ENCODE data around the gene ABRAXAS1.
A peak's percentile ranks its signal among the peaks of the same experiment; 100 is the strongest.
"Not testable (repeated sequence)": the region's sequence is repeated elsewhere in the genome, so short reads cannot be mapped to it uniquely, and the experiment has no call there.

ABRAXAS1 gene
- total RNA-seq = 17.6 to 77.4 (median 24.7) reads per million in 3 experiments

GRCh38 chr4:83484500-83485461 lies at the start of gene ABRAXAS1:
ABRAXAS1 (minus strand) TSS chr4:83485100; CDS start chr4:83485072, 28 bp downstream.
- DNase-seq = peak; percentile 93

DNA sequence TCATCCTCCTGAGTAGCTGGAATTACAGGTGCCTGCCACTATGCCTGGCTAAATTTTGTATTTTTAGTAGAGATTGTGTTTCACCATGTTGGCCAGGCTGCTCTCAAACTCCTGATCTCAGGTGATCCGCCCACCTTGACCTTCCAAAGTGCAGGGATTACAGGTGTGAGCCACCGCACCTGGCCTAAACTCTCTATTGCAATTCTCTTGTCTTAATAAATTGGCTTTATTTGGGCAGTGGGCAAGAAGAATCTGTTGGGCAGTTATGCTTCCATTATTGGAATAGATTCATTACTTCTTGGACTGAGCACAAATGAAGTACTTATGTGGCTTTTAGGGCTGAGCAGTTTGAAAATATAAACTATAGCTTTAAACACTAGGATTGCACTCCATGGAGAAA lies 42.8 kb upstream of the ABRAXAS1 start:
- no peak for DNase-seq

DNA sequence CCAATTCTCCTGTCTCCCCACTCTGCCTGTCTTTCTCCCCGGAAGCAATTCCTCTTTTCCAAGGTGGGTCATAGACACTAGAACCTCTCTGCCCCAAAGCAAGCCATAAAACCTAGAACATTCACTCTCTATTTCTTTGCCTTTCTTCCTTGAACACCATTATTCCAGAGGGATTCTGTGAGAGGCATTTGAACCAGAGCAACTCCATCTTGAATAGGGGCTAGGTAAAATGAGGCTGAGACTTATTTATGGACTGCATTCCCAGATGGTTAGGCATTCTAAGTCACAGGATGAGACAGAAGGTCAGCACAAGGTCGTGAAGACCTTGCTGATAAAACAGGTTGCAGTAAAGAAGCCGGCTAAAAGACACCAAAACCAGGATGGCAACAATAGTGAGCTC lies 37.3 kb upstream of the ABRAXAS1 start:
- no peak for DNase-seq

DNA sequence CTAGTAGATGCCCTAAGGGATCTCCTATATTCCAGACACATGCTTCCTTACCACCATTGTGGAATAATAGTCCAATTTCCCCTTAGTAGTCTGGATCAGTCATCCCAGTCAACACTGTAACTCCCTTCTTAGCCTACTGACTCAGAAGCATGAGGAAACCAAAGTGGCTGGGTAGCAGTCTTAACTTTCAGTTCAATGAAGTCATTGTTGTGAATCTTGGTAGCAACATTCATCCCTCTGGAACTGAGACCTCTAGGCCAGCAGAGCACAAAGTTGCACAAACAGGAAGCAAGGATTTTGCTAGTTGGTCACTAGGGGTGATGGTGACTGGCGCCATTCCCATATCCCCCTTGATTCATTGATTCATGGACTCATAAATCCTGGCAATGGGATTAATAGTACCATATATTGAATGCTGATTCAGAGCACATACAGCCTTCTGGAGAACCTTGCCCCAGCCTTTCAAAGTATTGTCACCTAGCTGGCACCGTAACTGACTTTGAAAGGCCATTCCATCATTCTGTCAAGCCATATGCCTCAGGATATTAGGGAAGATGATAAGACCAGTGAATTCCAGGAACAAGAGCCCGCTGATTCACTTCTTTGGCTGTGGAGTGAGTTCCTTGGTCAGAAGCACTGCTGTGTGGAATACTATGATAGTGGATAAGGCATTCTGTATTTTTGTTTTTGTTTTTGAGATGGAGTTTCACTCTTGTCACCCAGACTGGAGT lies 31.3 kb upstream of the ABRAXAS1 start:
- DNase-seq = no peak

DNA sequence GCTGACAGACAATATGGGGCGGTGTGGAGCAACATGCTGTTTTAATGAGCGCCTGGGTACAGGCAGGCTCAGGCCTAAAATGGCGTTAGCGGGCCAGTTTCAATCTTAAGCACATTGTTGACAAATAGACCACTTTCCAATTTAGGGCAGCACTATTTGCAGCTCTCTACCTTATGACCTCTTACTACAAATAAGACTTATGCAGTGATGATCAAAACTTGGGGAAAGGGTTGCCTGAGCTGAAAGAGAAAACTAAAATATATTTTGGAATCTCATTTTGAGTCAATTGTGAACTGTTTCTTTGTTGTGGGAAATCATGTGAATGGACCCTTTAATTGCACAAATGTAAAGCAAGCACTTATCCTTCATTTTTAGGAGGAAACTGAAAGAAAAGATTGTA lies 25.5 kb upstream of the ABRAXAS1 start:
- no peak for DNase-seq

- peak; percentile 50 for DNase-seq
These were observed 24.3 kb upstream of the ABRAXAS1 start for GRCh38 chr4:83509156-83509585.

DNA sequence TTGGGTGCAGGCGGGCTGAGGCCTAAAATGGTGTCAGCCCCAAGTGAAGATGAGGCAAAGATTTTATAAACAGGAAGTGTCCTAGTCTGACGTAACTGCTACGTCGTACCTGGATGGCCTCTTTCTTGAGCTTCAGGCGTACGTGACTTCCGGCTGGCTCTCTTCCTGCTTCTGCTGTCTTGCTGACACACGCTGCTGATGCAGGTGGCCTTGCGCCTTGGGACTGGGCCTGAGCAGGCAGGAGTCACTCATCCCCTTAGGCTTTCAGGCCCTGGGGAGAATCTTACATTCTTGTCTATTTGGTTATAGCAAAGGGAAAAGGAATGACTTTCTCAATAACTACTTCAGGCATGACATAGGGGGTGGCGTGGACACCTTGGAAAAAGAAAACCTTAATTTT lies 20.1 kb upstream of the ABRAXAS1 start:
- DNase-seq = no peak

DNA sequence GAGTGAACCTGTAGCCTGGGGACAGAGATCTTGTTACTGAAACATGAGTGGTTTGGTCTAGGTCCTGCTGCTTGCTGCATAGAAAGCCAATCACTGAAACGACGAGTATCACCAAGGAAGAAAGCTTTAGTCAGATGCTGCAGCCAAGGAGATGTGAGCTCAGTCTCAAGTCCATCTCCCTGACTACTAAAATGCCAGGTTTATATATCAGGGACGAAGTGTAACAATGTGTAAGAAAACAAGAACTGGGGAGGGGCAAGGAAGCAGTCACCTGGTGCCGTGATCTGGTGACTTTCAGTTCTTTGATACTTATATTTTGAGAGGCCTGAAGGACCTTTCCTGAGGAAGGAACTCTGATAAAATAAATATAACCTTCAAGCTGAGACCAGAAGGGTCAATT lies 19.6 kb upstream of the ABRAXAS1 start:
- no peak for DNase-seq

DNA sequence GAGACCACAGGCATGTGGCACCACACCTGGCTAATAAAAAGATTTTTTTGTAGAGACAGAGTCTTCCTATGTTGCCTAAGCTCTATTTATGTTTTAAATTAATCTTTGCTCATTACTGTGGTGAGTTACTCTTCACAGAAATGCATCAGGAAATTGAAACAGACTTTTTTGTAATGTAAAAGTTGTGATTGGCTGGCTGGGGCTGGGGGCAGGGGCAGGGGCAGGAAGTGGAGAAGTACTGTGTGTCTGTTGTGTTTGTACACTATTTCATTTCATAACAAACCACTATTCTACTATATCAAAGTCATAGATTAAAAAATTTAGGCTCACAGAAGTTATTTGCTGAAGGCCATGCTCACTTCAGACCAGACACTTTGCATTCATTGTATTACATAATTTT lies 19.1 kb upstream of the ABRAXAS1 start:
- DNase-seq = peak; percentile 23

DNA sequence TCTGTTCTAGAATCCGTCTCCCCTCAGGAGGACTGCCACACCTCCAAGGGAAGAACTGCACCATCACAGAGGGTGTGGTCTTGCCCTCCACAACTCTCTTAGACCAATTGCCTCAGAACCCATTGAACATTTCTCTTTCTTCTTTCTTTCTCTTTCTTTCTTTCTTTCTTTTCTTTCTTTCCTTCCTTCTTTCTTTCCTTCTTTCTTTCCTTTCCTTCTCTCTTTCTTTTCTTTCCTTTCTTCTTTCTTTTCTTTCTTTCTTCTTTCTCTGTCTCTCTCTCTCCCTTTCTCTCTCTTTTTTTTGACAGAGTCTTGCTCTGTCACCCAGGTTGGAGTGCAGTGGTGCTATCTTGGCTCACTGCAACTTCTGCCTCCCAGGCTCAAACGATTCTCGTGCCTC lies 16.8 kb upstream of the ABRAXAS1 start:
- DNase-seq = not testable (repeated sequence)

- no peak for DNase-seq
These were observed 13.3 kb upstream of the ABRAXAS1 start for GRCh38 chr4:83498187-83498586.

- DNase-seq = not testable (repeated sequence)
These were observed 11.4 kb upstream of the ABRAXAS1 start for GRCh38 chr4:83496085-83496917.

- peak; percentile 37 for DNase-seq
These were observed 6.1 kb upstream of the ABRAXAS1 start for GRCh38 chr4:83490876-83491450.

GRCh38 chr4:83489711-83490326 lies 4.9 kb upstream of the ABRAXAS1 start:
- no peak for DNase-seq

DNA sequence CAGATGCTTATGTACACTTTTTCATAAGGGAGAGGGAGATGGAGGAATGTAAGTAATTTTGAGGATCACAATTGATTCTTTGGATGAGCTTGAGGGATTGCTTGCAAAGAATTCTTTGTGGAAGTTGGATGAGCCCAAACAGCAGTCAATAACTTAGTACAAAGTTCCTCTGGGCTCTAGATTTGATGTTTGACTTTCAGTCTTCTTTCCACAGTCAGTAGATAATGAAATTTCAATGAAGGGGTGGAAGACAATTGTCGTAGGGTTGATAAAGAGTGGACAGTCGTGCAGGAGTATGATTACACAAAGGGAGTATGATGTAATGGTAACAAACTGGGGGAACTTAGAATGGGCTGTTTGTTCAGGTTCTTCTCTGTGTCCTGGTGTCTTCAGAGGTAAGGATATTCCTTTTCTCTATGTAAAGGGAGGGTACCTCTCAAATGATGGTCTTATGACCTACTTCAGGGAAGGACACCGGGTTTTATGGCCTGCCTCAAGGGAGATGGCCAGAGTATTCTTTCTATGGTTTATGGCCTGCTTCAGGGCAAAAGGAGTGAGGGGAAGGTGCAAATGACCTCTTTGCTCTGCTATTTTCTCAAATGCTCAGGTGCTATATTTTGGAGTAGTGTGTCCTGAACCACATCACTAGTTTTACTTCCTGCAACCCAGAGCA lies 1.7 kb upstream of the ABRAXAS1 start:
- no peak for DNase-seq

DNA sequence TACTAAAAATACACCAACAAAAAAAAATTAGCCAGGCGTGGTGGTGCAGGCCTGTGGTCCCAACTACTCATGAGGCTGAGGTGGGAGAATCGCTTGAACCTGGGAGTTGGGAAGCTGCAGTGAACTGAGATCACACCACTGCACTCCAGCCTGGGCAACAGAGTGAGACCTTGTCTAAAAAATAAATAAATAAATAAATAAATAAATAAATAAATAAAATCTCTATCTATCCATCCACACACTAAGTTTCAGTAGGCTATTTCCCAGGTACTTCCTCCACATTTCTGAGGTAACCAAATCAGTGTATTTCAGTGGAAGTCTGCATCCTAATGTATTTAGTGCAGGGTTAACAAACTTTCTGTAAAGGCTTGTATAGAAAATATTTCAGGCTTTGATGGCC lies 10.9 kb downstream of the ABRAXAS1 start:
- DNase-seq = no peak

DNA sequence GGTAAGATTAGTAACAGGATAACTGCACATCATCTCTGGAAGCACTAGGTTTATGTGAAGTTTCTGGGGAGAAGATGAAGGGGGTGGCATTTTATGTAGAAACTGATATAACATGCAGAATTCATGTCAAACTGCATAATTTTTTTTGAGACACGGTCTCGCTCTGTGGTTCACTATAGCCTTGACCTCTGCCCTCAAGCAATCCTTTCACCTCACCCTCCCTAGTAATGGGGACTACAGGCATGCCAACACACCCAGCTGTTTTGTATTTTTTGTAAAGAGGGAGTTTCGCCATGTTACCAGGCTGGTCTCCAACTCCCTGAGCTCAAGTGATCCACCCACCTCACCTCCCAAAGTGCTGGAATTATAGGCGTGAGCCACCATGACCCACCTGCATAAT lies 11.5 kb downstream of the ABRAXAS1 start:
- no peak for DNase-seq

- no peak for DNase-seq
These were observed 28.8 kb downstream of the ABRAXAS1 start for GRCh38 chr4:83456184-83456501.

- peak; percentile 97 for DNase-seq
These were observed 29.4 kb downstream of the ABRAXAS1 start, which contains the start of the genes HELQ and MRPS18C for GRCh38 chr4:83455281-83456183. HELQ (minus strand) TSS chr4:83455823; CDS start chr4:83455693, 130 bp downstream. MRPS18C (plus strand) TSS chr4:83456058; CDS start chr4:83456078, 20 bp downstream.

DNA sequence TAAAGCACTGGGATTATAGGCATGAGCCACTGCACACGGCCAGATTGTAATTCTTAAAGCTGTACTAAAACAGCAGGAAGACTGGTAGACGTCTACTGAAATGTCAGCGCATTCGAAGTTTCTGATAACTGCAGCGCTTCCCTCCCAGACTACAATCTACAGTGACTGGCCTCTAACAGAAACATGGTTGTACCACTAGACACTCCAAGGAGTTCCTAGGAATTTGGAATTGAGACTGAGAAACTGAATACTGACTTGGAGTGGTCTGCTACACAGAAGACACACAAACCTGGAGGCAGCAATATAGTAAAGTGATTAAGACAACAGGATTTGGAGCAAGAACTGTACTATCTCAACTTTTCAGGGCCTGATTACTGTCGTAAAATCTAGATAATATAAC lies 30.2 kb downstream of the ABRAXAS1 start:
- DNase-seq = no peak

Data from central memory CD4-positive, alpha-beta T cell (primary cell).